ENCODE results near the gene L3MBTL3. TPM values are rescaled to one million over a fixed set of nuclear protein-coding genes. Genes with fewer than 3 reads are reported as not detected.

L3MBTL3 gene
- total RNA-seq, 4 donors from 2014 or later = 8.1 to 18.1 (median 14.2) TPM

GRCh38 chr6:129981598-129981997 is 36.8 kb upstream of the L3MBTL3 start:
- Histone ChIP-seq H3K4me3 (replicated peaks in 1 of 3) (no peak overlapping the region), H3K27ac (no peak overlapping the region), H3K4me1 (no peaks in the 10 kb centered on the region), H3K27me3 (no peaks in the 10 kb centered on the region), H3K9me3 (no peaks in the 10 kb centered on the region), H3K36me3 (no peaks in the 10 kb centered on the region)
- no peak for TF ChIP-seq CTCF (IDR thresholded peaks at IDR 0.05)
- TF ChIP-seq POLR2A (IDR thresholded peaks at IDR 0.05) = no peak
- DNase-seq = no peak
- 65 to 72% methylated on average over 2 of the region's 2 CpGs for WGBS, 2 donors
- intact Hi-C loops (cut with DNase I) = no loop called here

GRCh38 chr6:129989396-129989795 is 29.0 kb upstream of the L3MBTL3 start:
- 74 to 80% methylated on average over 1 of the region's 1 CpG for WGBS, 2 donors
- intact Hi-C loops (cut with DNase I) = no loop called here
- TF ChIP-seq POLR2A (IDR thresholded peaks at IDR 0.05) (no peak), CTCF (IDR thresholded peaks at IDR 0.05) (no peak)
- H3K9me3 ChIP-seq = no peaks in the 10 kb centered on the region
- no peak for DNase-seq
- H3K36me3 ChIP-seq = no peaks in the 10 kb centered on the region
- no peak overlapping the region for H3K4me3 ChIP-seq (replicated peaks in 1 of 3)
- H3K27me3 ChIP-seq = no peaks in the 10 kb centered on the region
- H3K27ac ChIP-seq = no peak overlapping the region
- H3K4me1 ChIP-seq = no peaks in the 10 kb centered on the region

DNA sequence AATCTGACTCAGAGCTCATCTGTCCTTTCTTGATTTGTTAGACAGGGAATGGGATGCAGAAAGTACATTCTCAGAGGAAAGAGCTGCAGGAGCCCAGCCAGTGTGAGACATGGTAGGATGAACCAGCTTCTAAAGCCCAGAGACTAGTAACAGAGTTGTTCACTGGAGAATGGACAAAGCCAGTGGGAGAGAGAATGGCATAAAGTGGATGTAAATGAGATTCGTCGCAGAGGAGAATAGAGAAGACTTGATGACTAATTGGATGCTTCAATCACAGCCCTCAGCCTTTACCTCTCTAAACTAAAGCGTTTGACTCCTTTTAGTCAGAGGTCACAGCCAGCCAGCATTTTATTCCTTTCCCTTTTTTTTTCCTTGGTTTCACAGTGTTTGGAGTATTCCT is 25.5 kb upstream of the L3MBTL3 start:
- TF ChIP-seq POLR2A (IDR thresholded peaks at IDR 0.05) (no peak), CTCF (IDR thresholded peaks at IDR 0.05) (no peak)
- H3K4me3 ChIP-seq (replicated peaks in 1 of 3) = no peak overlapping the region
- no peak for DNase-seq
- intact Hi-C loops (cut with DNase I) = no loop called here
- 69 to 81% methylated on average over 3 of the region's 3 CpGs for WGBS, 2 donors
- H3K27ac ChIP-seq = no peak overlapping the region
- no peaks in the 10 kb centered on the region for H3K36me3 ChIP-seq
- H3K27me3 ChIP-seq = no peaks in the 10 kb centered on the region
- H3K4me1 ChIP-seq = no peaks in the 10 kb centered on the region
- H3K9me3 ChIP-seq = no peaks in the 10 kb centered on the region

GRCh38 chr6:129994410-129994809 is 24.0 kb upstream of the L3MBTL3 start:
- Histone ChIP-seq H3K36me3 (no peaks in the 10 kb centered on the region), H3K9me3 (no peaks in the 10 kb centered on the region), H3K27me3 (no peaks in the 10 kb centered on the region), H3K4me3 (replicated peaks in 1 of 3) (no peak overlapping the region), H3K27ac (no peak overlapping the region), H3K4me1 (no peaks in the 10 kb centered on the region)
- intact Hi-C loops (cut with DNase I) = no loop called here
- TF ChIP-seq CTCF (IDR thresholded peaks at IDR 0.05) = no peak
- no peak for TF ChIP-seq POLR2A (IDR thresholded peaks at IDR 0.05)
- DNase-seq = no peak
- WGBS, 2 donors = 90 to 95% methylated on average over 4 of the region's 4 CpGs

- H3K27me3 ChIP-seq = no peaks in the 10 kb centered on the region
- no peaks in the 10 kb centered on the region for H3K9me3 ChIP-seq
- intact Hi-C loops (cut with DNase I) = no loop called here
- H3K4me1 ChIP-seq = no peaks in the 10 kb centered on the region
- no peaks in the 10 kb centered on the region for H3K36me3 ChIP-seq
- TF ChIP-seq POLR2A (IDR thresholded peaks at IDR 0.05) = no peak
- no peak for TF ChIP-seq CTCF (IDR thresholded peaks at IDR 0.05)
- H3K27ac ChIP-seq = no peak overlapping the region
- no peak for DNase-seq
- H3K4me3 ChIP-seq (replicated peaks in 1 of 3) = no peak overlapping the region
- 83 to 87% methylated on average over 6 of the region's 6 CpGs for WGBS, 2 donors
Measured at GRCh38 chr6:129996387-129996786, 22.0 kb upstream of the L3MBTL3 start.

Measured in thyroid gland (tissue), 4 donors.